HUDEP-2 (cell line): Measurements from ENCODE around the gene ALDH3A2.
"Not testable (repeated sequence)": the region's sequence is repeated elsewhere in the genome, so short reads cannot be mapped to it uniquely, and the experiment has no call there.

Experiments
- DNase-seq, 76 experiments: peaks; one replicate each; lab custom pipeline; 2025; ENCODE audit not compliant: unreplicated experiment in 76 of 76; lab: John Stamatoyannopoulos, UW

Gene ALDH3A2

DNA sequence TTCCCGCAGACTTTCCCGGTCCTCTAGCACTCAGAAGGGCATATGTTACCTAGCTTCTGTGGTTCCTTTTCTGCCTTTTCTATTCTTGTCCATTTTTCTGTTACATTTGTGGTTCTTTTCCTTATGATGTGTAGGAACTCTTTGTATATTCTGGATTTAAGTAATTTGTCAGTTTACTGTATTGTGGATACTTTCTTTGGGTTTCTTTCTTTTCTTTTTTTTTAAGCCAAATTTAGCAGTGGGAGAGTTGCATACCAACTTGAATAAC lies 657 bp downstream of the ALDH3A2 start:
- DNase-seq: no peak

- no peak for DNase-seq
These were observed 2.3 kb downstream of the ALDH3A2 start for GRCh38 chr17:19650826-19651225.

- DNase-seq: no peak
These were observed 3.1 kb downstream of the ALDH3A2 start for GRCh38 chr17:19651451-19652238.

GRCh38 chr17:19652595-19652994 lies 4.0 kb downstream of the ALDH3A2 start:
- DNase-seq: no peak

DNA sequence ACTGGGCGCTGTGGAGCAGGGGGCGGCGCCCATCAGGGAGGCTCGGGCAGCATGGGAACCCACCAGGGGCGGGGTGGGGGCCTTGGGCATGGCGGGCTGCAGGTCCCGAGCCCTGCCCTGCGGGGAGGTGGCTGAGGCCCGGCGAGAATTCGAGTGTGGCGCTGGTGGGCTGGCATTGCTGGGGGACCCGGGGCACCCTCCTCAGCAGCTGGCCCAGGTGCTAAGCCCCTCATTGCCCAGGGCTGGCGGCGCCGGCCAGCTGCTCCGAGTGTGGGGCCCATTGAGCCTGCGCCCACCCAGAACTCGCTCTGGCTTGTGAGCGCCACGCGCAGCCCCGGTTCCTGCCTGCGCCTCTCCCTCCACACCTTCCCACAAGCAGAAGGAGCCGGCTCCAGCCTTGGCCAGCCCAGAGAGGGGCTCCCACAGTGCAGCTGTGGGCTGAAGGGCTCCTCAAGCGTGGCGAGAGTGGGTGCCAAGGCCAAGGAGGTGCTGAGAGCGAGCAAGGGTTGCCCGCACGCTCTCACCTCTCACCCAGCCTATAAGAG lies 5.9 kb downstream of the ALDH3A2 start:
- DNase-seq: no peak

DNA sequence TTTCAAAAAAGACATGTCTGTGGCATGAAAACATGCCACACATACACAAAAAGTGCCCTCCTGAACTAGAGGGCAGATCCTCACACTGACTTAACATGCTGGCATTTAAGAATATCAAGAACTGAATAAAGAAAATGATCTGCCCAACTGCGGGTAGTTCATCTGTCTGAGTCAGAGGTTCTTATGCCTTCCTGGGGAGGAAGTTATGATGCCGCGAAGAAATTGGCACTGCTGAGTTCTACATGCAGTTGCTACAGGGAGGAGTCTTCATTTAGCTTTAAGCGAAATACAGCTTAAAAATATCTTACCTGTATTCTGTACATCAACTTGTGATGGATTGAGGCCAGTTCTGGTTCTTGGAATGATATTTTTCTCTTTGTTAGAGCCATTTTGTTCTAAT lies 6.3 kb downstream of the ALDH3A2 start:
- DNase-seq: no peak

- no peak for DNase-seq
These were observed 7.8 kb downstream of the ALDH3A2 start for GRCh38 chr17:19656336-19656735.

- no peak for DNase-seq
These were observed 8.5 kb downstream of the ALDH3A2 start for GRCh38 chr17:19656851-19657581.

- no peak for DNase-seq
These were observed 11.0 kb downstream of the ALDH3A2 start for GRCh38 chr17:19659366-19660177.

DNA sequence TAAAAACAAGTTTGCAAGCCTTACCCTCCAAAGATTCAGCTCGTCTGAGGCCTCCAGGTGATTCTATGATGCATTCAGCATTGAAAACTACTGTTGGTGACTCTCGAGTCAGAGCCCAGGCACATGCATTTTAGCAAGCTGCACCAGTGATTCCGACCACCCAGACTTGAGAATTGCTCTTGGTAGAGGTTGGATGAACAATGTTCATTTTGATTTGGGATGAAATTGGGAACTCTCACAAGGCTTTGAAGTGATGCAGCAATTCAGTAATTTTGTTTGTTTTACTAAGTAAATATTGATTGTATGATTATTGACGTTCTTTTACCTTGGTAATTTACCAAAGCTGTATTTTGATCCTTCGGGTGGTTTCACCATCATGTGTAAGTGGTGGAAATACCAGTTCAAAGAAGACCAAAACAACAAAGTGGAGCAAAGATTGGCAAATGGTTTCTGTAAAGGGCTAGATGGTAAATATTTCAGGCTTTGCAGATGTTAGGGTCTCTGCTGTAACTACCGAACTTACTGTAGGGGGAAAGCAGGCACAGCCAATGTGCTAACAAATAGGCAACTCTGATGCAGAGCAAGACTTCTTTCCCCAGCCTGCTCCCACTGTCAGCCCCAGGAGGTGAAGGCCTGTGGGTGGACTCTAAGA lies 11.8 kb downstream of the ALDH3A2 start:
- no peak for DNase-seq

DNA sequence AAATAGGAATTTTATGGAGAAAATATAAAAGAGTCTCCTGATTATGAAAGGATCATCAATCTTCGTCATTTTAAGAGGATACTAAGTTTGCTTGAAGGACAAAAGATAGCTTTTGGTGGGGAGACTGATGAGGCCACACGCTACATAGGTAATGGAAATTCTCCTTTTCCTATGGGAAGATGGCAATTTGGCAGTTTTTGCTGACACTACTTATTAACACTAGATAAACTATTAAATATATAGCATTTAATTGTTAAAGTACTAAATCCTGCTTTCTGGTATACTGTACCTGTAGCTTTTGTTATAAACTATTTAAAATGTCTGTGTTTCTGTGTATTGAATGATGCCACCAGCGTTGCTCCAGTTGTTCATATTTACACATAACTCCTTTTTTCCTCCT lies 12.6 kb downstream of the ALDH3A2 start:
- no peak for DNase-seq

DNA sequence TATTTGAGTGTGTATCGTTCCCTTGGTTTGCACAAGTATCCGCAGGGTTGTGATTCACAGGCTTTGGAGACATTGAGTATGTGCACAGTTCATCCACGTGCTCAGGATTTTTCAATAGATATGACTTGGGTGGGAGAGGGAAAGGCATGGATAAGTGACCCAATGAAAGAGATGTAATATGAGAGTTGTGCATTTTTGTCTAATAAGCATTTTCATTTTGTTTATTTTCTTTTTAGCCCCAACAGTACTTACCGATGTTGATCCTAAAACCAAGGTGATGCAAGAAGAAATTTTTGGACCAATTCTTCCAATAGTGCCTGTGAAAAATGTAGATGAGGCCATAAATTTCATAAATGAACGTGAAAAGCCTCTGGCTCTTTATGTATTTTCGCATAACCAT lies 14.5 kb downstream of the ALDH3A2 start:
- no peak for DNase-seq

DNA sequence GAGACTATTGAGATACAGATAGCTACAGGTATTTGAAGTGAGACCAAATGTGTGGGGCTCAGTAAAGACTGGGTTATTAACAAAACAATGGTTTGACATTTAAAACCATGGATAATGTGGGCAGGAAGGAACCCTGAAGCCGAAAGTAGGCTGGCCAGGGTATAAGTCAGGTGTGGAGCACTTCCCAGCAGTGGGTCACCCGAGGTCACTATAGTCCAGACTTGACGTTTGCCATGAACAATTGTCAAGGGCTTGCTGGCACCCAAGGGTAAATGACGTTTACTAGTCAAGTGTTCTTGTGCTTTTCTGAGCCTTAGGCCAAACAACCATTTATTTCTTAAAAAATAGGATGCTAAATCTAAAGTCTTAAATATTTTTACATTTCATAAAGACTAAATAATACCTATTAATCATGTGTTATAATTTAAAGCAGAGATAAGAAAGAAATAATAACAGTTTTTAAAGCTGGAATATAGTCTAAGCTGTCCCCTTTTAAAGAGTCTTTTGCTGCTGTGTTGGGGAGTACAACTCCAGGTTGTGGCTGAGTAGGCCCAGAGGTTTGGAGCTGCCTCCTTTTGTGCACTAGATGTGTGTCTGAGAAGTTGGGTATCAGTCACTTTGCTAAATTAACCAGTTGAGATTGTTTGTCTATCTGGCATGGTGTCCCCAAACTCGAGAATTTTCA lies 15.7 kb downstream of the ALDH3A2 start:
- DNase-seq: no peak

- no peak for DNase-seq
These were observed 16.2 kb downstream of the ALDH3A2 start for GRCh38 chr17:19664821-19665181.

DNA sequence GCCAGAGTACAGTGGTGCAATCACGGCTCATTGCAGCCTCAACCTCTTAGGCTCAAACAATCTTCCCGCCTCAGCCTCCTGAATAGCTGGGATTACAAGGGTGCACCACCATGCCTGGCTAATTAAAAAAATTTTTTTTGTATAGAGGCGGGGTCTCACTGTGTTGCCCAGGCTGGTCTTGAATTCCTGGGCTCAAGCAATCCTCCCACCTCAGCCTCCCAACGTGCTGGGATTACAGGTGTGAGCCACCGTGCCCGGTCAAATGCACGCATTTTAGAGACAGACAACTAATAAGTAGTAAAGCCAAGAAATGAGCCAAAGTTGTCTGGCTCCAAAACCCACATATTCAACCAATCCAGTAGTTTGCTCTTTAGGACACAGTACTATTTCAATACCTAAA lies 21.1 kb downstream of the ALDH3A2 start:
- DNase-seq: not testable (repeated sequence)

DNA sequence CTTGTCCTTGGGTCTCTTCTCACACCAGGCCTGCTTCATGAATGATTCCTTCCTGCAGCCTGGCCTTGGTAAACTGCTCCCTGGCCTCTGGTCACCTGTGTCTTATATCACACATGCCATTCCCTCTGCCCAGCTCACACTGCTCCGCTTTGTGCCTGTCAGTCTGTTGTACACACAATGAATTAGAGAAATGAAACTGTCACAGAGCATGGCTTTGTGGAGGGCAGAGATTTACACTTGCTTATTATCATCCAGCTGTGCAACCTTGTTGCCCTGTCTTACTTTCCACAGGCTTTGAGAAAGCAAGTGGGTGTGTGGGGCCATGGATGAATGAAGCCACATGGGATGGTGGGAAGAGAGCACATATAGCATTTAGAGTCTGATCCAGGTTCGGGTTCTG lies 22.4 kb downstream of the ALDH3A2 start:
- no peak for DNase-seq

DNA sequence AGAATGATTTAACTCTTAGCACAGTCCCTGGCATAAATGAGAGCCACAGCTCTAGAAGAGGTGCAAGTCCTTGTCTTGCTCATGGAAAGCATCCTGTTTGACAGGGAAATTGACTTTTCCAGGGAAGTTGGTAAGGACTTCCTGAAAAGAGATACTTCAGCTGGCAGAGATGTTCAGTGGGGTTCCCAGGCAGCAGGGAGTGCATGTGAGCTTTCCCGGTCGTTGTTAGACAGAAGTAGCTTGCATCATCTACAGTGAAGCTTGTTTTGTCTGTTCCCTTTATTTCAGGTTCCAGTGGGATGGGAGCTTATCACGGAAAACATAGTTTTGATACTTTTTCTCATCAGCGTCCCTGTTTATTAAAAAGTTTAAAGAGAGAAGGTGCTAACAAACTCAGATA lies 22.9 kb downstream of the ALDH3A2 start:
- no peak for DNase-seq

GRCh38 chr17:19672009-19672750 lies 23.6 kb downstream of the ALDH3A2 start:
- peak in 17 of 76 experiments; percentile 2 to 36 (median 10) for DNase-seq

DNA sequence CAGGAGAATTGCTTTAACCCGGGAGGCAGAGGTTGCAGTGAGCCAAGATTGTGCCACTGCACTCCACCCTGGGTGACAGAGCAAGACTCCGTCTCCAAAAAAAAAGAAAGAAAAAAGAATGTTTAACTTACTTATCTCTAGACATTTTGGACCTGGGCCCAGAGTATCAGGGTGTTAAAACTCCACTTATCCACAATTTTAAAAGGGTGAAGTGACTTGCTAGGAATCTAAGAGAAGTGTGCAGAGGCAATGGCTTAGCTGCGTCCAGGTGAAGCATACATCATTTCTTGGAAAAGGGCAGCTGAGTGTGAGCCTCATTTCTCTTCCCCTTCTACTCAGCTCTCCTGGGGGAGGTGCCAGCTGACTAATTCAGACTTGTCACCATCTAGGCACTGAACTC lies 25.1 kb downstream of the ALDH3A2 start:
- DNase-seq: no peak

DNA sequence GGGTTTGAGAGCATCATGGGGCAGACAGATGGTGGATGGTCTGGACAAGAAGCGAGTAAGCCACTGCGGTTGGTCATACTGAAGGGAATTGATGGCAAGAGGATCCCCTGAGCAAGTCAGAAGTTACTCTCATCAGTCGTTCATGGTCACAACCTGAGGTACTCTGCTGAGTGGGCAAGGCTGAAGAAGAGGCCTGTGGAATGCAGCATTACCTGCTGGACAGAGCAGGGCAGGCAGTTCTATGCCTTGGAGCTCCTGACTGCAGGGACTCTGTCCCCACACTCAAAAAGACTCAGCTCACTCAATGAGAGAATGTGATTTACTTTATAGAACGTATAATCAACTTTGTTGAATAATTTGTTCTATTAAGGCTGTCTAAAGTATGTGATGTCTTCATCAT lies 28.3 kb downstream of the ALDH3A2 start:
- no peak for DNase-seq
